Measurements from ENCODE around the gene STAB2. TPM values are rescaled to one million over a fixed set of nuclear protein-coding genes. Genes with fewer than 3 reads are reported as not detected.

The STAB2 gene
- total and polyA plus RNA-seq, 9 donors: 0.05 to 9.3 (median 0.86) TPM

- WGBS, 3 donors: 75 to 85% (median 80%) methylated on average over 2 of the region's 2 CpGs
- Histone ChIP-seq H3K4me3 (no peak overlapping the region), H3K36me3 (no peaks in the 10 kb centered on the region), H3K9me3 (no peaks in the 10 kb centered on the region), H3K27ac (no peak overlapping the region), H3K4me1 (ENCODE audit: insufficient read depth) (no peaks in the 10 kb centered on the region), H3K27me3 (no peaks in the 10 kb centered on the region)
- intact Hi-C loops (cut with DNase I): no loop called here
- DNase-seq: no peak
- TF ChIP-seq CTCF (IDR thresholded peaks at IDR 0.05) (no peak), POLR2A (IDR thresholded peaks at IDR 0.05) (no peak), EP300 (IDR thresholded peaks at IDR 0.05) (no peak)
Observed at GRCh38 chr12:103677905-103678304, 90.8 kb downstream of the STAB2 start.

GRCh38 chr12:103679421-103680170 is 92.5 kb downstream of the STAB2 start:
- TF ChIP-seq CTCF (IDR thresholded peaks at IDR 0.05) (no peak), POLR2A (IDR thresholded peaks at IDR 0.05) (no peak), EP300 (IDR thresholded peaks at IDR 0.05) (no peak)
- Histone ChIP-seq H3K27me3 (no peaks in the 10 kb centered on the region), H3K27ac (no peak overlapping the region), H3K4me3 (no peak overlapping the region), H3K4me1 (ENCODE audit: insufficient read depth) (no peaks in the 10 kb centered on the region), H3K9me3 (no peaks in the 10 kb centered on the region), H3K36me3 (no peaks in the 10 kb centered on the region)
- 72 to 75% (median 73%) methylated on average over 7 of the region's 7 CpGs for WGBS, 3 donors
- intact Hi-C loops (cut with DNase I): no loop called here
- no peak for DNase-seq

- Histone ChIP-seq H3K4me3 (no peak overlapping the region), H3K4me1 (ENCODE audit: insufficient read depth) (no peaks in the 10 kb centered on the region), H3K27ac (no peak overlapping the region), H3K27me3 (no peaks in the 10 kb centered on the region), H3K9me3 (no peaks in the 10 kb centered on the region), H3K36me3 (no peaks in the 10 kb centered on the region)
- no peak for TF ChIP-seq CTCF (IDR thresholded peaks at IDR 0.05)
- no peak for TF ChIP-seq EP300 (IDR thresholded peaks at IDR 0.05)
- TF ChIP-seq POLR2A (IDR thresholded peaks at IDR 0.05): no peak
- DNase-seq: peak in 1 of 5 donors; percentile 17
- intact Hi-C loops (cut with DNase I): no loop called here
- 6 to 13% (median 9%) methylated on average over 7 of the region's 7 CpGs for WGBS, 3 donors
Observed at GRCh38 chr12:103680591-103681141, 93.6 kb downstream of the STAB2 start.

GRCh38 chr12:103686026-103686425 is 99.0 kb downstream of the STAB2 start:
- Histone ChIP-seq H3K27ac (no peak overlapping the region), H3K9me3 (no peaks in the 10 kb centered on the region), H3K36me3 (no peaks in the 10 kb centered on the region), H3K27me3 (no peaks in the 10 kb centered on the region), H3K4me3 (no peak overlapping the region), H3K4me1 (ENCODE audit: insufficient read depth) (no peaks in the 10 kb centered on the region)
- intact Hi-C loops (cut with DNase I): no loop called here
- no peak for DNase-seq
- TF ChIP-seq POLR2A (IDR thresholded peaks at IDR 0.05) (no peak), CTCF (IDR thresholded peaks at IDR 0.05) (no peak), EP300 (IDR thresholded peaks at IDR 0.05) (no peak)
- WGBS, 3 donors: 58 to 70% (median 66%) methylated on average over 6 of the region's 6 CpGs

All from ovary (tissue), 9 donors.